Ovary (tissue), 3 donors: Measurements from ENCODE around the gene LSM14A.
"Not testable (repeated sequence)": the region's sequence is repeated elsewhere in the genome, so short reads cannot be mapped to it uniquely, and the experiment has no call there.

Source experiments
- CTCF ChIP-seq, 3 donors: fragments of 450-650 bp in 2 of 3; fragments of 200-600 bp in 1 of 3; IDR thresholded peaks; one replicate each; pipeline versions ENCODE4 v1.5.1 to v1.8.0; 2016 to 2022; ENCODE audit warnings: antibody characterized with exemption in 3 of 3, mild to moderate bottlenecking in 1 of 3
- EP300 ChIP-seq: sonication (generic); formaldehyde crosslinking; IDR thresholded peaks from one replicate; pipeline ENCODE4 v1.6.1; 2017; ENCODE audit warnings: antibody characterized with exemption
- donor health status: DM: no; HTN: no; CAD: no.

DNA sequence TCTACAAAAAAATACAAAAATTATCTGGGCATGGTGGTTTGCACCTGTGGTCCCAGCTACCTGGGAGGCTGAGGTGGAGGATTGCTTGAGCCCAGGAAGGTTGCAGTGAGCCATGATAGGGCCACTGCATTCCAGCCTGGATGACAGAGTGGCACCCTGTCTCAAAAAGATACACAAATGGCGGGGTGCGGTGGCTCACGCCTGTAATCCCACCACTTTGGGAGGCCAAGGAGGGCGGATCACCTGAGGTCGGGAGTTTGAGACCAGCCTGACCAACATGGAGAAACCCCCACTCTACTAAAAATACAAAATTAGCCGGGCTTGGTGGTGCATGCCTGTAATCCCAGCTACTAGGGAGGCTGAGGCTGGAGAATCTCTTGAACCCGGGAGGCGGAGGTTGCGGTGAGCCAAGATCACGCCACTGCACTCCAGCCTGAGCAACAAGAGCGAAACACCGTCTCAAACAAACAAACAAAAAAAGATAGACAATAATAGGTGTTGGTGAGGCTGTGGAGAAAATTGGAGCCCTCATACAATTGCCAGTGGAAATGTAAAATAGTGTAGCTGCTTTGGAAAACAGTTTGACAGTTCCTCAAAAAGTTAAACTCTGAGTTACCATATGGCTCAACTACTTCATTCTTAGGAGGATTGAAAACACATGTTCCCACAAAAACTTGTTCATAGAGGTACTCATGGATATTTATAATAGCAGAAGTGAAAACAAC lies 2.7 kb upstream of the LSM14A start:
- not testable (repeated sequence) for TF ChIP-seq CTCF (IDR thresholded peaks at IDR 0.05); EP300
